Activated CD4-positive, alpha-beta T cell treated with anti-CD3 and anti-CD28 coated beads, Interleukin-2, amount 50 U/mL, for 1 hour (primary cell): ENCODE results near the gene ART3.

Experiments used
- DNase-seq: peaks from one replicate; pipeline ENCODE4 v3.0.0-alpha.2; 2020

Gene ART3

DNA sequence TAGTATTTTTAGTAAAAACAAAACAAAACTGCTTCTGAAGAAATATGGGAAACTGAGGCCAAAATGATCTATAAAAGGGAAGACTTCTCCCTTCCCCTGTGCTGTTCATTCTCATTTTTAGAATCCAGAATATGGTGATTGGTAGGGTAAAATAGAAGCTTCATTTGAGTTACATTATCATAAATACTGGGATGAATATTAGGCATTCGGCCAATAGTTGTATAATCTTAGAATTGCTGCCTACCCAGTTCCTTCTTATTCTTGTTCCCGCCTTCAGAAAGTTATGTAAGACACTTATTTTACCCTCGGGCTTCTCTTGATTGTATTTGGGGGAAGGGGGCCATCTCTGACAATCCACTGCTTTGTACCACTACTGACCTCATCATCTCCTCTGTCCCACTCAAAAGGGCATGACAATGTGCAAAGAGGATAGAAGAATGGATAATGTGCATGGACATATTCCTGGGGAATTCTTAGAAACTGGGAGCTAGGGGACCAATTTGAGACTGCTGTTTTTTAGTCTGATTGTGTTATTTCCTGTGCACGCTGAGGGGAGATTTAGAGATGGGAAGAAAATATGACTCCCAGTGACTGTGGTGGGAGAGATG is 588 bp downstream of the ART3 start:
- DNase-seq, result no peak

DNA sequence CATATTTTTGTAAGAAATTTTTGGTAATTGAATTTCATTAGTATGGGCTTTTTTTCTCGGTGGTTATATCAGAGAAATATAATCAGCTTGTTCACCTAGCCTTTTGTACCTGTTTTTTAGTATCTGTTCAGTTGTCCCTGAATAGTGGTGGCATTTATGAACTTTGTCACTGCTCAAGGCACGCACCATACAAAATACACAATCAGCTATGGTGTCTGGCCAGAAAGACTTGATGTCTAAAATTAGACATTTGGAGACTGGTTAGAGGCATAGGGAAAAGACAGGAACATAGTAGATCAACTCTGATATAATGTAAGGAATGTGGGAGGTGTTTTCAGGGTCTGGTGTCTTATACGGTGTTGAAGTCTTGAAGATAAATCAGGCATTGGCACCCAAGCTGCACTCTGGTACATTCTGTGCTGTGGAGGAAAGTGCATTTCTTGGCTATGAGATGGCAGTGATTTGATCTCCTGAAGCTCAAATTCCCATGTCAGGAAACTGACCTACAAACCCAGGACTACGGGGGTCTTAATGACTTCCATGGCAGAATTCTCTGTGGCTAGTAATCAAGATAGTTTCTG is 3.6 kb downstream of the ART3 start:
- no peak for DNase-seq

DNA sequence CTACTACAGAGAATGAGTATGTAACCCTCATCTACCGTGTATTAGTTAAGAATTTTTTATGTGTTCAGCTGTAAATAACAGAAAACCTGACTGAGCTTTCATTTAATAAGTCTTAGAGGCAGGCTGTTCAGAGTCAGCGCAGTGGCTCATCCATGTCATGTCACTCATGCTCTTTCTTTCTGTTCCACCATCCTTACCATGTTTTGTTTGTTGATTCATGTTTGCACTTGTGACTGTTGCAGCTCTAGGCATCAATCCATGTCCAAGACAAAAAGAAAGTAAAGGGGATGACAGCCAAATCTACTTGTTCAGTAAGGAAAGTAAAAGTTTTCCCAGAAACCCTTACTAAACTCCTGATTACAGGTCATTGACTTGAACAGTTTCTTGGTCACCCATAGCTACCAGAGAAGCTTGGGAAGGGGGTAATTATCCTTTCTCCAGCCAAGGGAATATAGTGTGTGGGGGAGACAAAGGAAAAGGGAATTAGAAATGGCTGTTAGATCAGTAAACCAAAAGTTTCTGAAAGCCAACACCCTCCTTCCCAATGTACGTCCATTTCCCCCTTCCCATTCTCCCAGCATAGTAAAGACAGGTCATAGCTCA is 9.0 kb downstream of the ART3 start:
- no peak for DNase-seq

DNA sequence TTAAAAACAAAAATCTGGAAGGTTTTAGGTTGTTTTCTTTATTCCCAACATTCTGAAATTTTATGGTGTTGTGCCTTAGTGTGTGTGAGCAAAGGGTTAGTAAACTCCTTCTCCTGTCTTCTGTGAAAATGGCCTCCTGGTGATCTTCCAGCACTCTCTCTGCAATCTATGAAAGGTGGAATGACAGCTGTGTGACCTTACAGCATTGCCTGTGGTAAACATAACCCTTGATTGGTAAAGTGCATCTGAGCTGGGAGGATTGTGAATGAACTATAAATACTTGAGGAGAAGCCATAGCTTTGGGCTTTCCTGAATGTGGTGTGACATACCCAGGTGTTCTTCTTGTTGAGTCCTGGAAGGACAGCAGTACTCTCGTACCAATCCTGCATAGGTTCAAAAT is 10.0 kb downstream of the ART3 start:
- no peak for DNase-seq

DNA sequence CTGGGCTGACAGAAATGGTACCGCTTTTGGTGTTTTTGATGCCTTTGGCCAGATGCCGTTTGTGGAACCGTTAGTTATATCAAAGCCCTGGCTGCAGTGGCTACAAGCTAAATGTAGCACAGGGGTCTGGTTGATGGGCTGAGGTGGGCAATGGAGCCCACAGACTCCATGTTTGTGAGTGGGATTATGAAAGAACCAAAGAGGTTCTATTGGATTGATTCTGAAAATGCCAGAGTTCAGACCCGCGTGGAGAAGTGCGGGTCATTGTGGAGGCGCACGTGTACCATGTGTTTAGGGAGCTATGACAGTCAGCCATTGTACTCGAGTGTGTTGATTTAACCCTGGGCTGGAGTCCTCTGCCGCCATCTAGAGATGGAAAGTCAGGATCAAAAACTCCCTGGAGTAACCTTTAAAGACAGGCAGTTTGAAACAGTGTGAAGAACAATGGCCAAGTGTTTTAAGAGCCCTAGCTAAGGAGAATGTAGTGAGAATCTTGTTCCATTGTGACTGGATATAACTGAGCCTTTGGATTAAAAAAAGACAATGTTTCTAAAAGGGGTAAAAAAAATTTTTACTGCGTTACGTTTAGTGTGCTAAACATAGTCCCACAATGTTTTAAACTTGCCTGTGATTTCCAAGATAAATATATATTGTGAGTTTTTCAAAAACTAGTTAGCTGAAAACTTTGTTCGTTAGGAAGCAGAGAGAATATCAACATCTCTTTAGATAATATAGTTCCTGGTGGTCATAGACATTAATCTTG is 12.7 kb downstream of the ART3 start:
- no peak for DNase-seq

GRCh38 chr4:76088719-76089118 is 14.2 kb downstream of the ART3 start:
- DNase-seq, result no peak

DNA sequence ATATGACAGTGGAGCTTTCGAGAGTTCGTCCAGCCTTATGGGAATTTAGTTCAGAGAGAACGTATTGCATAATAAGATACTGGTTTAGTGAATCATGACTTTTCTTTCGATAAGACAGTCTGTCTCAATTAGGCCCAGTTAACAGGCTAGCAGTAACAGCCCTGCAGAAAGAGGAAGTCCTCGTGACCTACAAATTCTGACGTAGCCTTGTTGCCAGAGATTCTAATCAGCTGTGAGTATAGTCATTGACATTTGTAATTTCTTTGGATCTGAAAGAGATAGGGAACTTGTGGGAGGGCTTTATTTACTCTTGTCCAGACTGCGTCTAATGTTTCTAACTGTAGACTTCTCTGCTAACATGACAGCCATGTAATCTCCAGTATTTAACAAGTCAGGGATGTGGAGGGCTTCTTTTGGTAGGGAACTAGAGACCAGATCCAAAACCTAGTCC is 15.8 kb downstream of the ART3 start:
- DNase-seq, result no peak

DNA sequence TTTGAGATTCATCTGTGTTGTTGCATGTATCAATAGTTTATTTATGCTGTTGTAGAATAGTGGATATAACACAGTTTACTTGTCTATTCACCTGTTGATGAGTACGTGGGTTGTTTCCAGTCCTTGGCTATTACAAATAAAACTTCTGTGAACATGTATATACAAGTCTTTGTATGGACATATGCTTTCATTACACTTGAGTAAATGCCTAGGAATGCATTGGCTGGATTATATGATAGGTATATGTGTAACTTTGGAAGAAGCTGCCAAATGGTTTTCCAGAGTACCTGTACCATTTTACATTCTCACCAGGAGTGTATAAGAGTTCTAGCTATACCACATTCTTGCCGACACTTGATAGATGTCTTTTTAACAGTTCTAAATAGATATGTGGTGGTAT is 16.5 kb downstream of the ART3 start:
- DNase-seq, result no peak

GRCh38 chr4:76095568-76095967 is 21.1 kb downstream of the ART3 start:
- no peak for DNase-seq

DNA sequence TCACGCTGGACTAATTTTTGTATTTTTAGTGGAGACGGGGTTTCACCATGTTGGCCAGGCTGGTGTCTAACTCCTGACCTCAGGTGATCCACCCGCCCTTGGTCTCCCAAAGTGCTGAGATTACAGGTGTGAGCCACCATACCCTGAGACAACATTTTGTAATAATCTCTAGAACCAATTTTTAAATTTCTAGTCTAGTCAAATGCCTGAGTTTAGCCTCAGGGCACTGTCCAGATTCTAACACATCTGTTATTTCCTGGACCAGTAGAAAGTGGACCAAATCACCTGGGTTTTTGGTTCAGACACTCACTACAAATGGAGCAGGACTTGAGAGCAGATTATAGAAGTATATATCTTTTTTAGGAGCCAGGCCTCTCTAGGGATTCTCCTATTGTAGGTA is 21.6 kb downstream of the ART3 start:
- DNase-seq, result no peak

DNA sequence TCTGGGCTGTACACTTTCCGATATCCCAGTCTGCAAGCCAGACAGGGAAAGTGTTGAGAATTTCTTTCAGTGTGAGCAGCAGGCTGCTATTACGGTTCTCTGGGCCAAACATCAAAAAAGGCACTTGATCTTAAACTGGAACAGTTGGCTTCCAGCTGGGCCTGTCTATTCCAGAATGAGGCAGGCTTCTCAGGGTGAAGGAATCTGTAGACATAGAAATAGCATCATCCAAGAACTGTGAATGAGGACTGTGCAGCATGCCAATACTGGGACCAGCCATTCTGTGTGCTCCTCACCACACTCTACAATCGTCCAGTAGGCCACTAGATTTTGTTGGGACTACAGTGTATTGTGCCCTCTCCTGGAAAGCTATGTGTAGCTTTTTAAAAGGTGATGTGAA is 31.1 kb downstream of the ART3 start:
- DNase-seq, result no peak

DNA sequence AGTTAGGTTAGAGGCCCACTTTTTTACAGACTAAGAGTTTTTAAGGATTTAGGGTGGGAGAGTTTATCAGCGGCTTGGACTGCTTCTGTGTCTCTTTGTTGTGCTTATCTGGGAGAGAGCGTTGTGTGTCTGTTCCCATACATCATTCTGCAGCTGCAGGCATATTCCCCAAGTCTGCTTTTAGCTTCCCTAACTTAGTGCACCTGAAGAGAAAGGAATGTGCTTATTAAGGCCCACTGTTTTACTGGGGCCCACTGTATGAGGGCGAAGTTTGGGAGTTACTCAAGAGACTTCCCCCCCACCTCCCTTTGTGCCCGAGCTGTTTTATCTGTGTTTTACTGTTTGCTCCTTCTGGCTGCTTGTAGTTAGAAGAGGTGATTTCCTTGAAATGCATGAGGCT is 31.9 kb downstream of the ART3 start:
- DNase-seq, result no peak

GRCh38 chr4:76108467-76109181 is 34.1 kb downstream of the ART3 start:
- no peak for DNase-seq

DNA sequence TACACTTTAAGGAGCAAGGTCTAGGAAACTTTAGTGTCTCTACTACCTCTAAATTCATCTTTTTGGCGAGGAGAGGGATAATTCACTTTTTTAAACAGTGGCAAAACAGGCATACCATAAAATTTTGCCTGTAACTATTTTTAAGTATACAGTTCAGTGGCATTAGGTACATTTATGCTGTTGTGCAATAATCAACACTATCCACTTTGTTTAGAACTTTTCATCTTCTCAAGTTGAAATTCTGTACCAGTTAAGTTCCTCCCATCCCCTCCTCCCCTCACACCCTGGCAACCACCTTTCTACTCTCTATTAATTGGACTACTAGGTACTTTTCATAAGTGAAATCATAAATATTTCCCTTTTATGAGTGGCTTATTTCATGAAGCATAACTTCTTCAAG is 42.3 kb downstream of the ART3 start:
- no peak for DNase-seq

DNA sequence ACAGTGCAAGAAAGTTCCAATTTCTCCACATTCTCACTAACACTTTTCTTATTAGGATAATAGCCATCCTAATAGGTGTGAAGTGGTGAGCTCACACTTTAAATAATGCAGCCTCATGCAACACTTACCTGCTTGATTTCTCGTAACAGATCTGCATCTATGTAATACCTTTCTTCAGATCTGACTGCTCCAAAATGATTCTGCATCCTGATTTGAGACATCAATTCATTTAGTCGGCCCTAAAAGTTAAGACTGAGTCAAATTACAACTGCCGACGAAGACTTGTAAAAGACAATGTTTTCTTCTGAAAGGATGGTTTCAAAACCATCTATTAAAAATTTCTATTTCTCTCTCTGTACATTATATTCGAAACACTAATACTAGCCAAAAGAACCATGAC is 43.0 kb downstream of the ART3 start:
- no peak for DNase-seq

DNA sequence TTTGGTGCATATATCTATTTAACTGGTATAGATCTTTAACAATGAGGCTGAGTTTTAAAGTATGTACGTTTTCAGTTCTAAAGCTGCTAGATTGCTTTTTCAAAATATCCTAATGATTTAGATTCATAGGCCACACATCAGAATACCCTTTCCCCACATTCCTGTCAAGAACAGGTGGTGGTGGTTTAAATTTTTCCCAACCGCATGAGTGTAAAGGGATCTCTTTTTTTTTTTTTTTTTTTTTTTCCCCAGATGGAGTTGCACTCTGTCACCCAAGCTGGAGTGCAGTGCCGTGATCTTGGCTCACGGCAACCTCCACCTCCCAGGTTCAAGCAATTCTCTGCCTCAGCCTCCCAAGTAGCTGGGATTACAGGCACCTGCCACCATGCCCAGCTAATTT is 45.7 kb downstream of the ART3 start:
- no peak for DNase-seq

DNA sequence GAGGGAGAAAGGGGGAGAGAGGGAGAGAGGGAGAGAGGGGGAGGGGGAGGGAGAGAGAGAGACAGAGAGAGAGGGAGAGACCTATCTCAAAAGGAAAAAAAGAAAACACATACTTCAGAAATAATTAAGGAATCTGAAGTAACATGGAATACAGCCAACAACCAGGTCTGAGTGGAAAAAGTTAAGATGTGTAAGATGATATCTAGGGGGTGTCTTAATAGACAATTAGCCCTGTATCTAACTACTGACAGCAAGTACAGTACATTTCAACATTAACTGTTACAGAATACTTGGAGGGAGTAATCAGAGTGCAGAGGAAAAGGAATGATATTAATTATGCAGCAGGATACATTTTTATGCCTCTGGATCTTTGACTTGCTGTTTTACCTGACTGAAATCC is 51.3 kb downstream of the ART3 start:
- DNase-seq, result no peak

DNA sequence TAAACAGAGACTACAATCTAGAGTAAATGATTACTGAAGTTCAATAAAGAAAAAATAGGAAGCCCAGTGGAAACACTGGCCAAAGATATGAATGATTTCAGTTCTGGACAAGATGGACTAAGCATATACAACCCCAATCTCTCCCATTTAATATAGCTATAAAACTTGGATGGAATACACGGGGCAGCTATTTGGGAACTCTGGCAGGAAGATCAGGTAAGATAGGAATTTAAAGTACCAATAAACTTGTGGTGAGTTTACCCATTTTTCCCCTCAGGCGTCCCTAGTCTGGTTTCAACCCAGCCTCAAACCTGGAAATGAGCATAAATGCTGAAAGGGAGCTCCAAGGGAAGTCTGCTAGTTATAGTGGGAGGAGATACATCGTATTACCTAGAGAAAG is 53.2 kb downstream of the ART3 start:
- DNase-seq, result no peak

- DNase-seq, result no peak
Measured at GRCh38 chr4:76141241-76141640, 66.7 kb downstream of the ART3 start.

- DNase-seq, result no peak
Measured at GRCh38 chr4:76144546-76144945, 70.0 kb downstream of the ART3 start.

- peak; percentile 21 for DNase-seq
Measured at GRCh38 chr4:76147454-76148141, 73.1 kb downstream of the ART3 start.

DNA sequence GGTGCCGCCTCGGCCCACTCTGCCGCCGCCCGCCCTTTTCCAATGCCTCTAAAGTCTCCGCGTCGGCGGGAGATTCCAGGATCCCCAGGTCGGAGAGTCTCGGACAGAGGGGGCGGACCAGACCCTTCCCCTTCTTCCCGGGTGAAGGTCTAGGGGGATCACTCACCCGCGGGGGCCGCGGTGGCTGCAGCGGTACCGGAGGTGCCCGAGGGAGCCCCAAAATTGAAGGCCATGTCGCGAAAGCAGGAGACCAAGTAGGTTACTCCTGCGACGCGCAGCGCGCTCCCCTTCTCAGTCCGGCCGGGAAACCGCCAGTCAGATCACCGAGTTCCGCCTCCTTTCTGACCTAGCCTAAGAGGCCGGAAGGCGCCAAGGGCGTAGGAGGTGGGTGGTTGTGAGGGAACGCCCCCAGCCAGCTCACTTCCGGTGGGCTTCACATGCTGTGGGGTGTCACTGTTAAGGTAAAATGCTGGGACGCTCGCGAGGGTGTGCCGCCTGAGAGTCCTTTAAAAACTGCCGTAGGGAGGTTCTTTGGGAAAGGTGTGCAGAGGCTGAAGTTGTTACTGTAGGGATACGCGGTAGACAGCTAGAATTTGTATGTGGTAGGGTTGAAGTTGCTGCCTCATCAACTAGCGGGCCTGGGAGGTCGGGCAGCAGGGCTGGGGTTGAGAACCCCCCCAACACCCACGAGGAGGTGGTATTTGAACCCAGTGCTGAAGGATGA is 73.8 kb downstream of the ART3 start, which contains the start of gene NUP54:
NUP54 (minus strand) TSS at position 256 of the 724 bp plus-strand sequence; CDS start at position 233, 23 bp downstream.
- peak; percentile 92 for DNase-seq
